HFFc6 (cell line): ENCODE results near the gene LIN37. TPM values are rescaled to one million over a fixed set of nuclear protein-coding genes. Genes with fewer than 3 reads are reported as not detected.

Experiments used
- DNase-seq: peaks from one replicate; pipeline ENCODE4 v3.0.0-alpha.2; 2018
- H3K27ac Mint-ChIP-seq: 2 replicates; pipeline ENCODE4 v1.8.0; 2020; ENCODE audit warnings: mild to moderate bottlenecking, mixed read lengths
- H3K27me3 Mint-ChIP-seq: 2 replicates; pipeline ENCODE4 v1.8.0; 2021; ENCODE audit warnings: mild to moderate bottlenecking, moderate library complexity, mixed read lengths; ENCODE audit not compliant: insufficient read depth
- H3K36me3 Mint-ChIP-seq: 2 replicates; pipeline ENCODE4 v1.8.0; 2021; ENCODE audit warnings: low read depth, mixed read lengths
- H3K4me1 Mint-ChIP-seq: 2 replicates; pipeline ENCODE4 v1.8.0; 2020; ENCODE audit warnings: low read depth, mixed read lengths
- H3K4me3 Mint-ChIP-seq: 2 replicates; pipeline ENCODE4 v1.8.0; 2020; ENCODE audit warnings: mild to moderate bottlenecking, moderate library complexity, mixed read lengths
- H3K9me3 Mint-ChIP-seq: 2 replicates; pipeline ENCODE4 v1.8.0; 2020; ENCODE audit warnings: mild to moderate bottlenecking, mixed read lengths
- CTCF ChIP-seq: fragments of 200-600 bp; sonication (generic); IDR thresholded peaks from 2 replicates; pipeline ENCODE4 v1.5.0; 2021; ENCODE audit warnings: antibody characterized with exemption, mild to moderate bottlenecking
- total RNA-seq, 6 experiments: library from RNA; stranded (reverse); fragmentation: NEBNext Ultra II Directional; extraction: Animal tissue kit (Norgen Biotek cat#: 25700); gene quantifications; 2 replicates in 1 of 6; 3 replicates in 5 of 6; pipeline ENCODE4 v1.2.3, GENCODE V29; 2021

The LIN37 gene
- total RNA-seq, 6 experiments from 2014 or later = 6.0 to 9.9 (median 8.7) TPM

- no peak for TF ChIP-seq CTCF
- H3K27me3 Mint-ChIP-seq = no peaks in the 10 kb centered on the region; the same call in 1 of the 2 replicates
- H3K4me1 Mint-ChIP-seq = peaks cover 6% of the 10 kb centered on the region
- no peak for DNase-seq
- no peaks in the 10 kb centered on the region for H3K9me3 Mint-ChIP-seq
- H3K36me3 Mint-ChIP-seq = peaks cover 6% of the 10 kb centered on the region
- H3K4me3 Mint-ChIP-seq = no peak overlapping the region
- no peak overlapping the region for H3K27ac Mint-ChIP-seq
Observed at GRCh38 chr19:35781650-35782049, 33.3 kb downstream of the LIN37 start.

DNA sequence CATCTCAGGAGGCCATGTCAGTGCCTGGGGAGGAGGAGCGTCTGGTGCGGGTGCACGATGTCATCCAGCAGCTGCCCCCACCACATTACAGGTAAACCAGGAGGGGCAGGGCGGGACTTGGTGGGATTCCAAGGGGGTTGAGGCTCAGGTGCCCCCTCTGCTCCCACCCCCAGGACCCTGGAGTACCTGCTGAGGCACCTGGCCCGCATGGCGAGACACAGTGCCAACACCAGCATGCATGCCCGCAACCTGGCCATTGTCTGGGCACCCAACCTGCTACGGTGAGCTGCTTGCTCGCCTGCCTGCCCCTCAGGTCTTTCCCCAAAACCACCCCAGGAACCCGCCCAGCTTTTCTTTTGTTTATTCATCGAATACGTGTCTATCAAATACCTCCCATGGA, 34.2 kb downstream of the LIN37 start:
- Mint-ChIP-seq H3K4me1 (no peaks in the 10 kb centered on the region), H3K36me3 (peaks cover 6% of the 10 kb centered on the region), H3K9me3 (no peaks in the 10 kb centered on the region), H3K4me3 (no peak overlapping the region), H3K27ac (no peak overlapping the region), H3K27me3 (no peaks in the 10 kb centered on the region; the same call in 1 of the 2 replicates)
- DNase-seq = no peak
- no peak for TF ChIP-seq CTCF

DNA sequence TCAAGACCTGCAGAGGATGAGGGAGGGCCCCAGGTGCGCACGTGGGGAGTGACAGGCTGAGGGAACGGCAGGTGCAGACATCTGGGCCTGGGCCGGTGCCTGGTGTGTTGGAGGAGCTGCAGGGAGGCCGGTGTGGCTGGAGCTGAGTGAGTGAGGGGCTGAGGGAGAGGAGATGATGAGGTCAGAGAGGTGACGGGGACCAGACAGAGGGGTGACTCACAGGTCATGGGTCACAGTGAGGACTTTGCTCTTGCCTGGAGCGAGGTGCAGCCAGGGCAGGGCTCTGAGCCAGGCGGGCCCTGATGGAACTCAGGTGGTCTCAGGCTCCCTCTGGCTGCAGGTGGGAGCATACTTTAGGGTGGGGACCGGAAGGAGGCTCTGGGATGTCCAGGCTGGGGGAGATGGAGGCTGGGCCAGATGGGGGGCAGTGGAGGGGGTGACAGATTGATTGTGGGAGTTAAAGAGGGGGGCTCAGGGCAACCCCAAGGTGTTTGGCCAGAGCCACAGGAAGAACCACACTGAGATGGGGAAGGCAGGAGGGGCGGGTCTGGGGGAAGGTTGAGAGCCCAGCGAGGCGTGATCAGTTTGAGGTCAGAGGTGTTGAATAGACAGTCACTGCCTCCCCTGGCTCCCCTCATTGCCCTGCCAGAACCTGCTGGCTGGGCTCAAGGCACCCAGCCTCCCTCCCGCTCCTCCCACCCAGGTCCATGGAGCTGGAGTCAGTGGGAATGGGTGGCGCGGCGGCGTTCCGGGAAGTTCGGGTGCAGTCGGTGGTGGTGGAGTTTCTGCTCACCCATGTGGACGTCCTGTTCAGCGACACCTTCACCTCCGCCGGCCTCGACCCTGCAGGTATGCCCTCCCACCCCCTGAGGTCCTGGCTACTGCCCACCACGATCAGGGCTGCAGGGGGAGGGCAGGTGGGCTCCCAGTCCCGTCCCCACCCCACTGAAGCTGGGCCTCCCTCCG, 35.4 kb downstream of the LIN37 start:
- H3K27me3 Mint-ChIP-seq = no peaks in the 10 kb centered on the region; the same call in 1 of the 2 replicates
- H3K27ac Mint-ChIP-seq = no peak overlapping the region
- no peaks in the 10 kb centered on the region for H3K9me3 Mint-ChIP-seq
- TF ChIP-seq CTCF = 0 out of 2 replicates have a peak, but pooled peaks have one; percentile 9
- H3K36me3 Mint-ChIP-seq = peaks cover 6% of the 10 kb centered on the region
- no peak for DNase-seq
- no peak overlapping the region for H3K4me3 Mint-ChIP-seq
- H3K4me1 Mint-ChIP-seq = no peaks in the 10 kb centered on the region

- DNase-seq = no peak
- no peak for TF ChIP-seq CTCF
- no peak overlapping the region for H3K4me3 Mint-ChIP-seq
Observed at GRCh38 chr19:35784503-35785338, 36.3 kb downstream of the LIN37 start.

DNA sequence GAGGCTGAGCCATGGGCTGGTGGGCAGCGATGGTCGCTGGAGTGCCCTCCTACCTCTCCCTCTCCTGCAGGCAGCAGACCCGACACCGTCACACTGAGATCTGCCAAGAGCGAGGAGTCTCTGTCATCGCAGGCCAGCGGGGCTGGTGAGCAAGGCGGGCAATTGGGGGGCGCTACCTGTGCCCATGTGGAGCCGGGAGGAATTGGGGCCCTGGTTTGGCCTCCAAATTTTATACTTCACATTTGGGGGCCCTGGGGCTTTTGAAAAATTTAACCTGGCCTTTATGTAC, 36.9 kb downstream of the LIN37 start:
- no peak overlapping the region for H3K4me3 Mint-ChIP-seq
- peaks cover 6% of the 10 kb centered on the region for H3K36me3 Mint-ChIP-seq
- H3K9me3 Mint-ChIP-seq = no peaks in the 10 kb centered on the region
- no peak for TF ChIP-seq CTCF
- no peak for DNase-seq
- H3K27me3 Mint-ChIP-seq = no peaks in the 10 kb centered on the region; the same call in 1 of the 2 replicates
- H3K27ac Mint-ChIP-seq = no peak overlapping the region
- H3K4me1 Mint-ChIP-seq = no peaks in the 10 kb centered on the region

More at GRCh38 chr19:35784503-35785338, 36.3 kb downstream of the LIN37 start:
- H3K27me3 Mint-ChIP-seq = no peaks in the 10 kb centered on the region; the same call in 1 of the 2 replicates
- H3K9me3 Mint-ChIP-seq = no peaks in the 10 kb centered on the region
- H3K36me3 Mint-ChIP-seq = peaks cover 6% of the 10 kb centered on the region
- H3K4me1 Mint-ChIP-seq = no peaks in the 10 kb centered on the region
- no peak overlapping the region for H3K27ac Mint-ChIP-seq
